K562 (cell line): ENCODE measurements around the gene ADAT1. TPM values are rescaled to one million over a fixed set of nuclear protein-coding genes. Genes with fewer than 3 reads are reported as not detected.
A peak's percentile ranks its signal among the peaks of the same experiment; 100 is the strongest.

Experiments used
- CC2D1A ChIP-seq: fragments of 450-650 bp; IDR thresholded peaks from 2 replicates; pipeline ENCODE4 v1.6.1; 2017; ENCODE audit warnings: mild to moderate bottlenecking
- CREM ChIP-seq: IDR thresholded peaks from 2 replicates; pipeline ENCODE4 v1.6.1; 2014; ENCODE audit warnings: antibody characterized with exemption, low read depth
- ELF4 ChIP-seq: fragments of 450-650 bp; formaldehyde crosslinking; IDR thresholded peaks from 2 replicates; pipeline ENCODE4 v1.4.0; 2022; ENCODE audit warnings: missing genetic modification characterization
- FOXP4 ChIP-seq: sonication (generic); formaldehyde crosslinking; IDR thresholded peaks from 2 replicates; pipeline ENCODE4 v1.8.0; 2022; ENCODE audit warnings: mild to moderate bottlenecking, missing genetic modification reagents, borderline replicate concordance
- HIVEP1 ChIP-seq: fragments of 250-450 bp; sonication (Bioruptor Pico); IDR thresholded peaks from 2 replicates; pipeline ENCODE4 v1.4.0; 2020; ENCODE audit warnings: mild to moderate bottlenecking
- MAFK ChIP-seq: IDR thresholded peaks from 2 replicates; pipeline ENCODE4 v1.6.1; 2011; ENCODE audit warnings: low read length, improper control_type of control experiment
- MAZ ChIP-seq, 2 experiments: fragments of 450-650 bp in 1 of 2; sonication (generic) in 1 of 2; formaldehyde crosslinking; IDR thresholded peaks in 1 of 2; conservative IDR thresholded peaks in 1 of 2; 2 replicates each; pipeline versions ENCODE4 v1.4.0 to v1.5.0; 2020; ENCODE audit warnings: mild to moderate bottlenecking in 1 of 2, missing genetic modification reagents in 1 of 2
- NBN ChIP-seq: fragments of 450-650 bp; IDR thresholded peaks from 2 replicates; pipeline ENCODE4 v1.6.1; 2016; ENCODE audit warnings: low read depth, mild to moderate bottlenecking
- NCOR1 ChIP-seq: fragments of 450-650 bp; IDR thresholded peaks from 2 replicates; pipeline ENCODE4 v1.6.1; 2016; ENCODE audit warnings: mild to moderate bottlenecking, moderate library complexity
- NFIX ChIP-seq: fragments of 250-450 bp; sonication (Bioruptor Pico); IDR thresholded peaks from 2 replicates; pipeline ENCODE4 v1.4.0; 2020; ENCODE audit warnings: low read depth, mild to moderate bottlenecking, moderate library complexity
- NUFIP1 ChIP-seq: fragments of 450-650 bp; IDR thresholded peaks from 2 replicates; pipeline ENCODE4 v1.6.1; 2018; ENCODE audit not compliant: partially characterized antibody
- POLR2A ChIP-seq: fragments of 450-650 bp; conservative IDR thresholded peaks from 2 replicates; pipeline ENCODE4 v1.6.1; 2016
- RNF219 ChIP-seq: fragments of 250-450 bp; sonication (Bioruptor Pico); IDR thresholded peaks from 2 replicates; pipeline ENCODE4 v1.5.0; 2022; ENCODE audit warnings: mild to moderate bottlenecking
- RREB1 ChIP-seq: fragments of 250-450 bp; sonication (Bioruptor Pico); IDR thresholded peaks from 2 replicates; pipeline ENCODE4 v1.4.0; 2020
- SP1 ChIP-seq: sonication (generic); formaldehyde crosslinking; IDR thresholded peaks from 2 replicates; pipeline ENCODE4 v1.8.1; 2022; ENCODE audit warnings: mild to moderate bottlenecking, missing genetic modification reagents
- STAG1 ChIP-seq: sonication (generic); formaldehyde crosslinking; IDR thresholded peaks from 2 replicates; pipeline ENCODE4 v1.5.0; 2020; ENCODE audit warnings: missing genetic modification reagents, borderline replicate concordance
- TCF7 ChIP-seq: sonication (generic); IDR thresholded peaks from 2 replicates; pipeline ENCODE4 v1.6.1; 2016; ENCODE audit warnings: antibody characterized with exemption, borderline replicate concordance
- ZNF165 ChIP-seq: fragments of 250-450 bp; sonication (Bioruptor Pico); IDR thresholded peaks from 2 replicates; pipeline ENCODE4 v1.4.0; 2020; ENCODE audit warnings: borderline replicate concordance
- ZNF707 ChIP-seq: fragments of 250-450 bp; sonication (Bioruptor Pico); conservative IDR thresholded peaks from 2 replicates; pipeline ENCODE4 v1.8.0; 2022; ENCODE audit warnings: inconsistent platforms, mild to moderate bottlenecking, moderate library complexity
- ZNF79 ChIP-seq: fragments of 250-450 bp; sonication (Bioruptor Pico); IDR thresholded peaks from 2 replicates; pipeline ENCODE4 v1.4.0; 2020; ENCODE audit warnings: low read depth, mild to moderate bottlenecking, moderate library complexity
- polyA plus RNA-seq, 8 experiments: library from polyadenylated mRNA; depleted of rRNA in 4 of 8; stranded (reverse) in 5 of 8; unstranded in 3 of 8; fragments of >200 nt; fragmentation: Nextera tagmentation in 2 of 8; fragmentation: Illumina TruSeq in 1 of 8; extraction: Ambion mirVana in 2 of 8; extraction: Trizol in 1 of 8; gene quantifications; 2 replicates each; pipeline versions ENCODE4 v1.2.1 to v1.2.3, GENCODE V29; 2011 to 2014; ENCODE audit warnings: inconsistent platforms in 1 of 8, missing spikeins in 1 of 8
- total RNA-seq, 7 experiments: library from RNA; depleted of rRNA in 6 of 7; stranded (reverse); fragments of >200 nt in 6 of 7; fragmentation: Illumina TruSeq in 2 of 7; extraction: Trizol in 2 of 7; gene quantifications; 2 replicates each; pipeline versions ENCODE4 v1.2.1 to v1.2.3, GENCODE V29; 2011 to 2021; ENCODE audit warnings: low replicate concordance in 1 of 7

The ADAT1 gene
- total and polyA plus RNA-seq, 9 of the 15 experiments (the other 6 are each of a cell fraction or from before 2014, with no cell fraction given): 16.0 to 36.7 (median 28.2) TPM

DNA sequence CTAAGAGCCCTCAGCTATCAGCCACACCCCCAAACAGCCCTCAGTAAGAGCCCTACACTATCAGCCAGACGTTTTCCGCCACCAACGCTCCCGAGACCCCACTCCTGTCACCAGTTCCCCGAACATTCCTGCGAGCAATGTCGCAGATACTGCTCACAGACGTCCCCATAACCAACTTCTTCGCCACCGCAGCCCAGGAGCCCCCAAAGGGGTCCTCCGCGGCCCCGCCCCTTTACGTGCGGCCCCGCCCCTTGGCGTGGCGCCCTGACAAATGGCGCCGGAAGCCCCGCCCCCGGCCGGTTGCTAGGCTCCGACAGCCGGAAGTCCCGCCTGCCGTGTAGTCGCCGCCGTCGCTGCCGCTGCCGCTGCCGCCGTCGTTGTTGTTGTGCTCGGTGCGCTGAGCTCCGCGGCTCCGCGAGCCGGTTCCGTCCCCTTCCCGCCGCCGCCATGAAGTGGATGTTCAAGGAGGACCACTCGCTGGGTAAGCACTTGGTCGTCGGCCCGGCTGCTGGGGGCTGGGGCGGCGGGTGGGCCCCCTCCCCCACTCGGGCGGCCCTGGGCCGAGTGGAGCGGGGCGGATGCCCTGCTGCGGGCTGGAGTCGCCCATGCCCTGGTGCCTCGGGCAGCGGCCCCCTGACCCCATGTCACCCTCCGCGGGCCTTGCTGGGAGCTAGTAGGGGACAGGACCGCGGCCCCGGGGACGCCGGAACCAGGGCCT is 56.9 kb downstream of the ADAT1 start, which contains the start of gene GABARAPL2 (continued):
- no peak for TF ChIP-seq FOXP4 (CRISPR knock-in tag)
- 0 out of 2 replicates have a peak, but pooled peaks have one; percentile 30 for TF ChIP-seq RREB1 (CRISPR knock-in tag)
- TF ChIP-seq ELF4 (CRISPR knock-in tag): no peak
- no peak for TF ChIP-seq ZNF79 (CRISPR knock-in tag)
- peak; percentile 96 for TF ChIP-seq SP1 (CRISPR knock-in tag)
- TF ChIP-seq MAZ (CRISPR knock-in tag; conservative IDR thresholded peaks at IDR 0.05 in 1 of 2, IDR thresholded peaks at IDR 0.05 in 1 of 2): peak; percentile 18 to 72; a peak in 3 of 4 replicates
- no peak for TF ChIP-seq HIVEP1 (CRISPR knock-in tag)
- no peak for TF ChIP-seq RNF219 (CRISPR knock-in tag)
- peak; percentile 68 for TF ChIP-seq POLR2A
- TF ChIP-seq NFIX: no peak
- TF ChIP-seq TCF7: no peak
- 0 out of 2 replicates have a peak, but pooled peaks have one; percentile 4 for TF ChIP-seq NCOR1
- no peak for TF ChIP-seq NUFIP1
- no peak; the same call in 1 of the 2 replicates for TF ChIP-seq MAFK
- 0 out of 2 replicates have a peak, but pooled peaks have one; percentile 52 for TF ChIP-seq ZNF165 (CRISPR knock-in tag)
- TF ChIP-seq NBN: peak; percentile 44; the same call in 1 of the 2 replicates
- TF ChIP-seq STAG1 (CRISPR knock-in tag): no peak
- no peak for TF ChIP-seq ZNF707 (CRISPR knock-in tag)
- TF ChIP-seq CREM: peak; percentile 69
- TF ChIP-seq CC2D1A: 0 out of 2 replicates have a peak, but pooled peaks have one; percentile 50
